ENCODE results near the gene NCAM2.
"Not testable (repeated sequence)": the region's sequence is repeated elsewhere in the genome, so short reads cannot be mapped to it uniquely, and the experiment has no call there.

The NCAM2 gene

GRCh38 chr21:21111309-21111920 is 113.2 kb downstream of the NCAM2 start:
- no peak for DNase-seq

GRCh38 chr21:21114461-21114860 is 116.3 kb downstream of the NCAM2 start:
- no peak for DNase-seq

GRCh38 chr21:21119091-21119490 is 120.9 kb downstream of the NCAM2 start:
- DNase-seq: no peak

- DNase-seq: no peak
Observed at GRCh38 chr21:21122680-21123079, 124.5 kb downstream of the NCAM2 start.

- DNase-seq: no peak
Observed at GRCh38 chr21:21132390-21132789, 134.2 kb downstream of the NCAM2 start.

- no peak for DNase-seq
Observed at GRCh38 chr21:21137986-21138385, 139.8 kb downstream of the NCAM2 start.

- DNase-seq: no peak
Observed at GRCh38 chr21:21146587-21147373, 148.6 kb downstream of the NCAM2 start.

GRCh38 chr21:21147374-21147745 is 149.2 kb downstream of the NCAM2 start:
- DNase-seq: no peak

- no peak for DNase-seq
Observed at GRCh38 chr21:21148009-21148408, 149.8 kb downstream of the NCAM2 start.

GRCh38 chr21:21148514-21148913 is 150.3 kb downstream of the NCAM2 start:
- no peak for DNase-seq

- not testable (repeated sequence) for DNase-seq
Observed at GRCh38 chr21:21149445-21149844, 151.2 kb downstream of the NCAM2 start.

- no peak for DNase-seq
Observed at GRCh38 chr21:21151231-21151630, 153.0 kb downstream of the NCAM2 start.

- DNase-seq: no peak
Observed at GRCh38 chr21:21156397-21156796, 158.2 kb downstream of the NCAM2 start.

- no peak for DNase-seq
Observed at GRCh38 chr21:21156957-21157356, 158.7 kb downstream of the NCAM2 start.

GRCh38 chr21:21158376-21158918 is 160.2 kb downstream of the NCAM2 start:
- no peak for DNase-seq

GRCh38 chr21:21159253-21159899 is 161.2 kb downstream of the NCAM2 start:
- no peak for DNase-seq

GRCh38 chr21:21162786-21163185 is 164.6 kb downstream of the NCAM2 start:
- DNase-seq: no peak

- no peak for DNase-seq
Observed at GRCh38 chr21:21163904-21164303, 165.7 kb downstream of the NCAM2 start.

- DNase-seq: no peak
Observed at GRCh38 chr21:21165063-21165645, 166.9 kb downstream of the NCAM2 start.

GRCh38 chr21:21174676-21175075 is 176.5 kb downstream of the NCAM2 start:
- DNase-seq: no peak

GRCh38 chr21:21175798-21176334 is 177.7 kb downstream of the NCAM2 start:
- DNase-seq: no peak

GRCh38 chr21:21177353-21177986 is 179.3 kb downstream of the NCAM2 start:
- DNase-seq: no peak
